GM23338 (cell line): Measurements from ENCODE around the gene IGSF5. TPM values are rescaled to one million over a fixed set of nuclear protein-coding genes. Genes with fewer than 3 reads are reported as not detected.

Source experiments
- ATAC-seq: fragments of 200-7000 bp; cut with Tn5 transposase; 3 replicates; pipeline ENCODE4 v1.9.1; 2020
- DNase-seq: peaks from one replicate; pipeline ENCODE4 v3.0.0-alpha.2; 2015; ENCODE audit warnings: low spot score
- H2AFZ ChIP-seq: fragments of 200-600 bp; sonication (generic); 2 replicates; pipeline ENCODE4 v1.8.0; 2016; ENCODE audit warnings: antibody characterized with exemption, mild to moderate bottlenecking, moderate library complexity
- H3F3A ChIP-seq: fragments of 200-600 bp; sonication (generic); replicated peaks from 2 replicates; pipeline ENCODE4 v1.8.0; 2017; ENCODE audit warnings: antibody characterized with exemption, mixed run types, low read depth
- H3K27ac ChIP-seq: fragments of 200-600 bp; sonication (generic); 2 replicates; pipeline ENCODE4 v1.6.1; 2016; ENCODE audit warnings: low read depth
- H3K27me3 ChIP-seq: fragments of 200-600 bp; sonication (generic); 2 replicates; pipeline ENCODE4 v1.8.0; 2016; ENCODE audit warnings: mild to moderate bottlenecking, mixed run types, moderate library complexity; ENCODE audit not compliant: insufficient read depth
- H3K36me3 ChIP-seq: fragments of 200-600 bp; sonication (generic); 2 replicates; pipeline ENCODE4 v1.8.0; 2016; ENCODE audit warnings: mild to moderate bottlenecking; ENCODE audit not compliant: insufficient read depth
- H3K4me1 ChIP-seq: fragments of 200-600 bp; sonication (generic); 2 replicates; pipeline ENCODE4 v1.8.0; 2016; ENCODE audit warnings: mild to moderate bottlenecking, moderate library complexity; ENCODE audit not compliant: insufficient read depth
- H3K4me2 ChIP-seq: fragments of 200-600 bp; sonication (generic); 2 replicates; pipeline ENCODE4 v1.7.1; 2017; ENCODE audit warnings: mixed run types
- H3K4me3 ChIP-seq: fragments of 200-600 bp; sonication (generic); 2 replicates; pipeline ENCODE4 v1.6.1; 2016; ENCODE audit warnings: mixed run types
- H3K79me2 ChIP-seq: fragments of 200-600 bp; sonication (generic); replicated peaks from 2 replicates; pipeline ENCODE4 v1.8.0; 2017; ENCODE audit warnings: mild to moderate bottlenecking; ENCODE audit not compliant: insufficient read depth
- H3K9me2 ChIP-seq: fragments of 200-600 bp; sonication (generic); 2 replicates; pipeline ENCODE4 v1.8.0; 2017; ENCODE audit not compliant: insufficient read depth
- H4K20me1 ChIP-seq: fragments of 200-600 bp; sonication (generic); replicated peaks from 2 replicates; pipeline ENCODE4 v1.8.0; 2017; ENCODE audit warnings: mild to moderate bottlenecking; ENCODE audit not compliant: insufficient read depth
- H3K27ac Mint-ChIP-seq: 2 replicates; pipeline ENCODE4 v1.8.0; 2020; ENCODE audit warnings: inconsistent platforms, mild to moderate bottlenecking, moderate library complexity, mixed read lengths
- H3K27me3 Mint-ChIP-seq: 3 replicates; pipeline ENCODE4 v1.8.0; 2022; ENCODE audit warnings: low read depth, mild to moderate bottlenecking, moderate library complexity, mixed read lengths, inconsistent platforms; ENCODE audit not compliant: insufficient read depth, poor library complexity
- H3K36me3 Mint-ChIP-seq: 3 replicates; pipeline ENCODE4 v1.8.0; 2021; ENCODE audit warnings: low read depth, mild to moderate bottlenecking, inconsistent platforms, moderate library complexity, mixed read lengths
- H3K4me1 Mint-ChIP-seq: 3 replicates; pipeline ENCODE4 v1.8.0; 2020; ENCODE audit warnings: mild to moderate bottlenecking, inconsistent platforms, mixed read lengths
- H3K4me3 Mint-ChIP-seq: 3 replicates; pipeline ENCODE4 v1.8.0; 2021; ENCODE audit warnings: moderate library complexity, mild to moderate bottlenecking, inconsistent platforms, mixed read lengths
- H3K9me3 Mint-ChIP-seq: 3 replicates; pipeline ENCODE4 v1.8.0; 2020; ENCODE audit warnings: moderate library complexity, mild to moderate bottlenecking, inconsistent platforms, mixed read lengths
- CTCF ChIP-seq, 2 experiments: fragments of 200-600 bp in 1 of 2; sonication (generic) in 1 of 2; conservative IDR thresholded peaks; 2 replicates each; pipeline versions ENCODE4 v1.5.1 to v1.6.1; 2016 to 2017; ENCODE audit warnings: antibody characterized with exemption in 2 of 2, low read depth in 2 of 2, mild to moderate bottlenecking in 2 of 2, moderate library complexity in 1 of 2
- ETS1 ChIP-seq: IDR thresholded peaks from 2 replicates; pipeline ENCODE4 v1.6.1; 2016; ENCODE audit warnings: antibody characterized with exemption
- EZH2 ChIP-seq: fragments of 200-600 bp; sonication (generic); IDR thresholded peaks from one replicate; pipeline ENCODE4 v1.8.0; 2017; ENCODE audit warnings: antibody characterized with exemption, mild to moderate bottlenecking, low read depth; ENCODE audit not compliant: unreplicated experiment
- EZH2phosphoT487 ChIP-seq: fragments of 200-600 bp; sonication (generic); IDR thresholded peaks from one replicate; pipeline ENCODE4 v1.8.1; 2018; ENCODE audit warnings: antibody characterized with exemption; ENCODE audit not compliant: unreplicated experiment
- NANOG ChIP-seq: IDR thresholded peaks from 2 replicates; pipeline ENCODE4 v1.6.1; 2016; ENCODE audit warnings: antibody characterized with exemption, borderline replicate concordance
- POLR2AphosphoS5 ChIP-seq: IDR thresholded peaks from 2 replicates; pipeline ENCODE4 v1.6.1; 2016; ENCODE audit warnings: antibody characterized with exemption, low read depth
- REST ChIP-seq: IDR thresholded peaks from one replicate; pipeline ENCODE4 v1.6.1; 2018; ENCODE audit warnings: antibody characterized with exemption; ENCODE audit not compliant: unreplicated experiment
- STAT1 ChIP-seq: IDR thresholded peaks from one replicate; pipeline ENCODE4 v1.6.1; 2016; ENCODE audit warnings: antibody characterized with exemption; ENCODE audit not compliant: unreplicated experiment
- ZNF114 ChIP-seq: fragments of 250-450 bp; sonication (Bioruptor Pico); IDR thresholded peaks from 2 replicates; pipeline ENCODE4 v1.5.0; 2020; ENCODE audit warnings: mild to moderate bottlenecking, moderate library complexity
- ZNF331 ChIP-seq: fragments of 250-450 bp; sonication (Bioruptor Pico); IDR thresholded peaks from 2 replicates; pipeline ENCODE4 v1.5.0; 2020; ENCODE audit warnings: low read depth, mild to moderate bottlenecking, moderate library complexity
- ZNF462 ChIP-seq: fragments of 250-450 bp; sonication (Bioruptor Pico); IDR thresholded peaks from 2 replicates; pipeline ENCODE4 v1.5.0; 2020; ENCODE audit warnings: mild to moderate bottlenecking, moderate library complexity
- polyA plus RNA-seq: library from polyadenylated mRNA; unstranded; fragments of >200 nt; fragmentation: Nextera tagmentation; extraction: Ambion mirVana; gene quantifications from 2 replicates; pipeline ENCODE4 v1.2.1, GENCODE V29; 2016
- total RNA-seq: library from RNA; depleted of rRNA; stranded (reverse); fragments of >200 nt; shearing (Covaris generic); gene quantifications from 2 replicates; pipeline ENCODE4 v1.2.3, GENCODE V29; 2014

IGSF5 gene
- total and polyA plus RNA-seq, 2 experiments from 2014 or later = 4.4 to 10.1 TPM

GRCh38 chr21:39812983-39813382 is 68.0 kb downstream of the IGSF5 start:
- H3K4me2 ChIP-seq = no peak overlapping the region
- no peak overlapping the region for H3K4me3 ChIP-seq
- Mint-ChIP-seq H3K27me3 (peaks cover 4% of the 10 kb centered on the region), H3K27ac (no peak overlapping the region), H3K4me3 (no peak overlapping the region), H3K36me3 (peaks cover 12% of the 10 kb centered on the region; the same call in 2 of the 3 replicates), H3K9me3 (peaks cover 10% of the 10 kb centered on the region; the same call in 2 of the 3 replicates), H3K4me1 (peaks cover 4% of the 10 kb centered on the region; the same call in 2 of the 3 replicates)
- peaks cover 8% of the 10 kb centered on the region; the same call in 1 of the 2 replicates for H3K9me2 ChIP-seq
- H3K27me3 ChIP-seq = no peaks in the 10 kb centered on the region
- ATAC-seq = no peak
- H4K20me1 ChIP-seq = no peaks in the 10 kb centered on the region
- H2AFZ ChIP-seq = no peak overlapping the region
- no peaks in the 10 kb centered on the region for H3K36me3 ChIP-seq
- H3K79me2 ChIP-seq = no peaks in the 10 kb centered on the region
- H3F3A ChIP-seq = no peaks in the 10 kb centered on the region
- no peak for TF ChIP-seq REST
- TF ChIP-seq NANOG = no peak
- TF ChIP-seq STAT1 = no peak
- no peak for TF ChIP-seq ZNF462 (CRISPR knock-in tag)
- no peak for TF ChIP-seq CTCF (conservative IDR thresholded peaks at IDR 0.05; ENCODE audit: low read depth in 2 of 2)
- TF ChIP-seq ZNF331 = no peak
- no peak for TF ChIP-seq ZNF114 (CRISPR knock-in tag)
- no peak for TF ChIP-seq EZH2
- no peak for TF ChIP-seq POLR2AphosphoS5
- no peak for TF ChIP-seq ETS1
- TF ChIP-seq EZH2phosphoT487 = no peak
- H3K27ac ChIP-seq = no peak overlapping the region
- DNase-seq = no peak
- H3K4me1 ChIP-seq = 0 out of 2 replicates have a peak, but pooled peaks cover 4% of the 10 kb centered on the region
